HepG2 (cell line): ENCODE data around the gene FMNL2. TPM values are rescaled to one million over a fixed set of nuclear protein-coding genes. Genes with fewer than 3 reads are reported as not detected.

Experiments used
- ATAC-seq: fragments of 200-7000 bp; cut with Tn5 transposase; 3 replicates; pipeline ENCODE4 v1.9.1; 2020; ENCODE audit warnings: mild to moderate bottlenecking, moderate library complexity
- BruUV-seq: library from RNA; stranded (reverse); fragments of 400-500 nt; replicated peaks from 2 replicates; lab custom pipeline; 2021; lab: Mats Ljungman, UMichigan
- CTCF ChIA-PET: fragments of 300-600 bp; formaldehyde crosslinking; extraction: SDS; loops from one replicate; lab custom pipeline; 2021; ENCODE audit warnings: low total read pairs, inconsistent platforms, low intra/inter-chr PET ratio; lab: Yijun Ruan, JAX
- POLR2A ChIA-PET: fragments of 350-600 bp; sonication (Branson Sonifier 250); formaldehyde crosslinking; loops from one replicate; lab custom pipeline; 2020; ENCODE audit warnings: antibody characterized with exemption, inconsistent platforms; lab: Yijun Ruan, JAX
- DNase-seq: peaks from one replicate; pipeline ENCODE4 v3.0.0-alpha.2; 2015; ENCODE audit warnings: low spot score
- FAIRE-seq: peaks from 3 replicates; lab custom pipeline; 2011; peaks lifted over from hg19 to GRCh38; lab: Jason Lieb, UNC
- H2AFZ ChIP-seq: one replicate; pipeline ENCODE4 v1.6.1; 2011; ENCODE audit warnings: low read length, inconsistent platforms
- H3K27ac ChIP-seq: fragments of 300-600 bp; 3 replicates; pipeline ENCODE4 v1.8.0; 2011; ENCODE audit warnings: mixed run types, mild to moderate bottlenecking, mixed read lengths, low read length, inconsistent platforms; ENCODE audit not compliant: insufficient read depth; ENCODE audit errors: extremely low read length
- H3K27me3 ChIP-seq, 2 experiments: fragments of 200-600 bp in 1 of 2; 2 replicates in 1 of 2; 3 replicates in 1 of 2; pipeline versions ENCODE4 v1.6.0 to v1.8.0; 2011; ENCODE audit warnings: low read length in 2 of 2, mild to moderate bottlenecking in 2 of 2, moderate library complexity in 2 of 2, inconsistent platforms in 1 of 2; ENCODE audit not compliant: insufficient read depth in 2 of 2, control insufficient read depth in 1 of 2
- H3K36me3 ChIP-seq, 2 experiments: fragments of 200-600 bp in 1 of 2; replicated peaks in 1 of 2; 2 replicates in 1 of 2; 3 replicates in 1 of 2; pipeline versions ENCODE4 v1.5.1 to v1.8.0; 2011; ENCODE audit warnings: low read length in 2 of 2, inconsistent platforms in 1 of 2; ENCODE audit not compliant: insufficient read depth in 2 of 2, control insufficient read depth in 1 of 2
- H3K4me1 ChIP-seq: 2 replicates; pipeline ENCODE4 v1.5.1; 2012; ENCODE audit warnings: low read length, inconsistent platforms; ENCODE audit not compliant: insufficient read depth
- H3K4me2 ChIP-seq: 2 replicates; pipeline ENCODE4 v1.6.0; 2011; ENCODE audit warnings: low read depth, low read length, inconsistent platforms
- H3K4me3 ChIP-seq, 3 experiments: fragments of 200-600 bp in 1 of 3; sonication (generic), shearing (Covaris generic) in 1 of 3; replicated peaks in 1 of 3; 2 replicates each; pipeline ENCODE4 v1.5.1; 2011 to 2016; ENCODE audit warnings: low read length in 3 of 3, inconsistent platforms in 2 of 3, low read depth in 2 of 3, mild to moderate bottlenecking in 2 of 3, control low read depth in 1 of 3, mixed read lengths in 1 of 3; ENCODE audit not compliant: insufficient read depth in 1 of 3
- H3K79me2 ChIP-seq: one replicate; pipeline ENCODE4 v1.6.1; 2011; ENCODE audit warnings: low read length, inconsistent platforms; ENCODE audit not compliant: insufficient read depth
- H3K9ac ChIP-seq: 2 replicates; pipeline ENCODE4 v1.6.0; 2011; ENCODE audit warnings: mild to moderate bottlenecking, low read depth, low read length, inconsistent platforms; ENCODE audit not compliant: insufficient read depth
- H3K9me3 ChIP-seq: 2 replicates; pipeline ENCODE4 v1.5.1; 2012; ENCODE audit warnings: mild to moderate bottlenecking, low read length
- H4K20me1 ChIP-seq: 2 replicates; pipeline ENCODE4 v1.6.0; 2011; ENCODE audit warnings: inconsistent platforms, mild to moderate bottlenecking, low read length, moderate library complexity; ENCODE audit not compliant: insufficient read depth
- AHR ChIP-seq: IDR thresholded peaks from 2 replicates; pipeline ENCODE4 v1.6.1; 2018; ENCODE audit warnings: missing genetic modification reagents, missing compliant biosample characterization
- CBX1 ChIP-seq: IDR thresholded peaks from one replicate; pipeline ENCODE4 v1.6.1; 2016; ENCODE audit warnings: antibody characterized with exemption, low read depth
- CREM ChIP-seq, 2 experiments: sonication (generic) in 1 of 2; formaldehyde crosslinking in 1 of 2; IDR thresholded peaks; 2 replicates each; pipeline versions ENCODE4 v1.4.0 to v1.6.1; 2016 to 2020; ENCODE audit warnings: antibody characterized with exemption in 1 of 2, mild to moderate bottlenecking in 1 of 2, missing genetic modification reagents in 1 of 2
- DPF2 ChIP-seq: sonication (generic); formaldehyde crosslinking; IDR thresholded peaks from 2 replicates; pipeline ENCODE4 v1.4.0; 2020; ENCODE audit warnings: mild to moderate bottlenecking, low read depth, missing genetic modification reagents, borderline replicate concordance
- XBP1 ChIP-seq: sonication (generic); formaldehyde crosslinking; IDR thresholded peaks from 2 replicates; pipeline ENCODE4 v1.5.0; 2020; ENCODE audit warnings: missing genetic modification reagents
- ZNF10 ChIP-seq: sonication (generic); formaldehyde crosslinking; IDR thresholded peaks from 2 replicates; pipeline ENCODE4 v1.4.0; 2020; ENCODE audit warnings: mild to moderate bottlenecking, low read depth, missing genetic modification reagents, borderline replicate concordance
- ZNF629 ChIP-seq: sonication (generic); formaldehyde crosslinking; conservative IDR thresholded peaks from 2 replicates; pipeline ENCODE4 v1.5.0; 2020; ENCODE audit warnings: missing genetic modification reagents
- ZNF670 ChIP-seq: sonication (generic); formaldehyde crosslinking; IDR thresholded peaks from 2 replicates; pipeline ENCODE4 v1.8.0; 2022; ENCODE audit warnings: mild to moderate bottlenecking, missing genetic modification reagents, borderline replicate concordance
- ZNF740 ChIP-seq: sonication (generic); formaldehyde crosslinking; IDR thresholded peaks from 2 replicates; pipeline ENCODE4 v1.4.0; 2020; ENCODE audit warnings: missing genetic modification reagents
- WGBS: methylation state at CpG from one replicate; pipeline ENCODE4 v1.1.6; 2017; ENCODE audit warnings: low lambda C conversion rate; 5-methylcytosine and 5-hydroxymethylcytosine counted together
- in situ Hi-C: cut with HindIII; loops from 2 replicates; pipeline ENCODE4 v1.10.0; 2017; ENCODE audit warnings: low pct_unique_long_range_greater_than_20kb; ENCODE audit not compliant: extremely low pct_ligation_motif_present
- intact Hi-C: fragments of 100-400 bp; cut with micrococcal nuclease; formaldehyde crosslinking; loops from one replicate; pipeline ENCODE4 v1.10.0; 2022; ENCODE audit not compliant: unreplicated experiment
- polyA plus RNA-seq, 8 experiments: library from polyadenylated mRNA; depleted of rRNA in 3 of 8; stranded (reverse) in 7 of 8; unstranded in 1 of 8; fragments of >200 nt; fragmentation: Illumina TruSeq in 4 of 8; extraction: Trizol in 4 of 8; gene quantifications; 2 replicates each; pipeline versions ENCODE4 v1.2.1 to v1.2.3, GENCODE V29; 2011 to 2016; ENCODE audit warnings: low read depth in 4 of 8, missing spikeins in 1 of 8, mixed read lengths in 1 of 8; ENCODE audit not compliant: insufficient read depth in 1 of 8
- total RNA-seq, 5 experiments: library from RNA; depleted of rRNA; stranded (reverse); fragments of >200 nt; fragmentation: Illumina TruSeq; extraction: Trizol; gene quantifications; 2 replicates each; pipeline ENCODE4 v1.2.3, GENCODE V29; 2016; ENCODE audit warnings: low read depth in 1 of 5
- TF ChIP-seq, protein P1 (sequence below): sonication (generic); formaldehyde crosslinking; IDR thresholded peaks from 2 replicates; pipeline ENCODE4 v1.5.1; 2020; ENCODE audit warnings: mild to moderate bottlenecking, missing genetic modification reagents
- TF ChIP-seq, protein P2 (sequence below): sonication (generic); formaldehyde crosslinking; IDR thresholded peaks from 2 replicates; pipeline ENCODE4 v1.4.0; 2020; ENCODE audit warnings: missing genetic modification reagents
- TF ChIP-seq, protein P3 (sequence below): sonication (generic); formaldehyde crosslinking; IDR thresholded peaks from 2 replicates; pipeline ENCODE4 v1.5.0; 2020; ENCODE audit warnings: missing genetic modification reagents
- TF ChIP-seq, protein P4 (sequence below): sonication (generic); formaldehyde crosslinking; IDR thresholded peaks from 2 replicates; pipeline ENCODE4 v1.8.0; 2022; ENCODE audit warnings: low read depth, missing genetic modification reagents

The FMNL2 gene
- total and polyA plus RNA-seq, 2 of the 13 experiments (the other 11 are each of a cell fraction or from before 2014, with no cell fraction given) = 66.5 to 67.7 TPM

DNA sequence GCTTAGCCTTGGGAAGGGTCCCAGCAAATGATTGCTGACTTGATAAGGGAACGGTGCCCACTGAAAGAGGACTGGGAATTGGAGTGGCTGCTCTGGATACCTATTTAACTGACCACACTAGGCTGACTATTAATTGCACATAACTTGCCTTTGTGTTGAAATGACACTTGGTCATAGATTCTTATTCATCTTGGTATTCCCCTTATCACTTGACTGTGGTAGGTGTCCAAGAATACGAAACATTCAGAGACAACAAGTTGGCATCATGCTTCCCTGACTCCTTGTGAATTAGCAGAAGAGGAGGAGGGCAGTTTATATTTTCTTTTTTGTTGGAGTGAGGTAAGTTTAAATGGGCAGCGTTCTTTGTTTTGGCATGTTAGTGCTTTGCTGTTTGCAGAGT, 13.4 kb downstream of the FMNL2 start (continued):
- TF ChIP-seq, protein P1, sequence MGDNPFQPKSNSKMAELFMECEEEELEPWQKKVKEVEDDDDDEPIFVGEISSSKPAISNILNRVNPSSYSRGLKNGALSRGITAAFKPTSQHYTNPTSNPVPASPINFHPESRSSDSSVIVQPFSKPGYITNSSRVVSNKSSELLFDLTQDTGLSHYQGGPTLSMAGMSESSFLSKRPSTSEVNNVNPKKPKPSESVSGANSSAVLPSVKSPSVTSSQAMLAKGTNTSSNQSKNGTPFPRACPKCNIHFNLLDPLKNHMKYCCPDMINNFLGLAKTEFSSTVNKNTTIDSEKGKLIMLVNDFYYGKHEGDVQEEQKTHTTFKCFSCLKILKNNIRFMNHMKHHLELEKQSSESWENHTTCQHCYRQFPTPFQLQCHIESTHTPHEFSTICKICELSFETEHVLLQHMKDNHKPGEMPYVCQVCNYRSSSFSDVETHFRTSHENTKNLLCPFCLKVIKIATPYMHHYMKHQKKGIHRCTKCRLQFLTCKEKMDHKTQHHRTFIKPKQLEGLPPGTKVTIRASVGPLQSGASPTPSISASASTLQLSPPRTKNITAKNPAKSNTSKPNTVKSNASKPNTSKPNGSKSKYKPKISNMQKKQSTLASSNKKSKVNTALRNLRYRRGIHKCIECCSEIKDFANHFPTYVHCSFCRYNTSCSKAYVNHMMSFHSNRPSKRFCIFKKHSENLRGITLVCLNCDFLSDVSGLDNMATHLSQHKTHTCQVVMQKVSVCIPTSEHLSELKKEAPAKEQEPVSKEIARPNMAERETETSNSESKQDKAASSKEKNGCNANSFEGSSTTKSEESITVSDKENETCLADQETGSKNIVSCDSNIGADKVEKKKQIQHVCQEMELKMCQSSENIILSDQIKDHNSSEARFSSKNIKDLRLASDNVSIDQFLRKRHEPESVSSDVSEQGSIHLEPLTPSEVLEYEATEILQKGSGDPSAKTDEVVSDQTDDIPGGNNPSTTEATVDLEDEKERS (CRISPR knock-in tag) = no peak
- TF ChIP-seq CREM (IDR thresholded peaks at IDR 0.05) = no peak
- no peak for TF ChIP-seq CREM (CRISPR knock-in tag; IDR thresholded peaks at IDR 0.05)
- TF ChIP-seq, protein P2, sequence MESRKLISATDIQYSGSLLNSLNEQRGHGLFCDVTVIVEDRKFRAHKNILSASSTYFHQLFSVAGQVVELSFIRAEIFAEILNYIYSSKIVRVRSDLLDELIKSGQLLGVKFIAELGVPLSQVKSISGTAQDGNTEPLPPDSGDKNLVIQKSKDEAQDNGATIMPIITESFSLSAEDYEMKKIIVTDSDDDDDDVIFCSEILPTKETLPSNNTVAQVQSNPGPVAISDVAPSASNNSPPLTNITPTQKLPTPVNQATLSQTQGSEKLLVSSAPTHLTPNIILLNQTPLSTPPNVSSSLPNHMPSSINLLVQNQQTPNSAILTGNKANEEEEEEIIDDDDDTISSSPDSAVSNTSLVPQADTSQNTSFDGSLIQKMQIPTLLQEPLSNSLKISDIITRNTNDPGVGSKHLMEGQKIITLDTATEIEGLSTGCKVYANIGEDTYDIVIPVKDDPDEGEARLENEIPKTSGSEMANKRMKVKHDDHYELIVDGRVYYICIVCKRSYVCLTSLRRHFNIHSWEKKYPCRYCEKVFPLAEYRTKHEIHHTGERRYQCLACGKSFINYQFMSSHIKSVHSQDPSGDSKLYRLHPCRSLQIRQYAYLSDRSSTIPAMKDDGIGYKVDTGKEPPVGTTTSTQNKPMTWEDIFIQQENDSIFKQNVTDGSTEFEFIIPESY (CRISPR knock-in tag) = no peak
- TF ChIP-seq ZNF740 (CRISPR knock-in tag) = no peak
- TF ChIP-seq AHR (CRISPR knock-in tag) = no peak
- TF ChIP-seq CBX1 = no peak

- ATAC-seq = no peak
- Histone ChIP-seq H3K27me3 (no peaks in the 10 kb centered on the region), H3K4me2 (peak overlapping the region; percentile 92), H3K79me2 (peaks cover 92% of the 10 kb centered on the region), H4K20me1 (0 out of 2 replicates have a peak, but pooled peaks cover 3% of the 10 kb centered on the region), H3K9ac (peak overlapping the region; percentile 68), H3K9me3 (no peaks in the 10 kb centered on the region), H2AFZ (no peak overlapping the region), H3K27ac (peak overlapping the region; percentile 88), H3K36me3 (peaks cover 5 to 25% of the 10 kb centered on the region in 2 experiments; a peak in 3 of 5 replicates), H3K4me3 (peak overlapping the region in 2 of 3 experiments; percentile 29 to 54; a peak in 1 of 6 replicates), H3K4me1 (peaks cover 91% of the 10 kb centered on the region)
- intact Hi-C loops = no loop called here
- in situ Hi-C loops = no loop called here
- no TSS peak for BruUV-seq
- 88% methylated on average over 1 of the region's 1 CpG for WGBS
- no peak for DNase-seq
- CTCF ChIA-PET = no interaction called here
- FAIRE-seq = no peak
- POLR2A ChIA-PET = interaction anchor here (1.8 kb wide), 1 partner anchor 13 kb away, joined by 8 read pairs; no protein-coding TSS in a partner anchor
- no peak for TF ChIP-seq ZNF10 (CRISPR knock-in tag)
- TF ChIP-seq, protein P3, sequence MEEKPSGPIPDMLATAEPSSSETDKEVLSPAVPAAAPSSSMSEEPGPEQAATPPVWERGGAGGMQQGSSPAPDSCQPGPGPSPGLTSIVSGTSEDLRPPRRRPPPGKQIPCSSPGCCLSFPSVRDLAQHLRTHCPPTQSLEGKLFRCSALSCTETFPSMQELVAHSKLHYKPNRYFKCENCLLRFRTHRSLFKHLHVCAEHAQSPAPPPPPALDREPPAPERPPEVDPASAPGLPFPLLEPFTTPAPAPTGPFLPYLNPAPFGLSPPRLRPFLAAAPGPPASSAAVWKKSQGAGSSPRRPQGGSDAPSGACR (CRISPR knock-in tag) = no peak
- TF ChIP-seq DPF2 (CRISPR knock-in tag) = no peak
- TF ChIP-seq, protein P4, sequence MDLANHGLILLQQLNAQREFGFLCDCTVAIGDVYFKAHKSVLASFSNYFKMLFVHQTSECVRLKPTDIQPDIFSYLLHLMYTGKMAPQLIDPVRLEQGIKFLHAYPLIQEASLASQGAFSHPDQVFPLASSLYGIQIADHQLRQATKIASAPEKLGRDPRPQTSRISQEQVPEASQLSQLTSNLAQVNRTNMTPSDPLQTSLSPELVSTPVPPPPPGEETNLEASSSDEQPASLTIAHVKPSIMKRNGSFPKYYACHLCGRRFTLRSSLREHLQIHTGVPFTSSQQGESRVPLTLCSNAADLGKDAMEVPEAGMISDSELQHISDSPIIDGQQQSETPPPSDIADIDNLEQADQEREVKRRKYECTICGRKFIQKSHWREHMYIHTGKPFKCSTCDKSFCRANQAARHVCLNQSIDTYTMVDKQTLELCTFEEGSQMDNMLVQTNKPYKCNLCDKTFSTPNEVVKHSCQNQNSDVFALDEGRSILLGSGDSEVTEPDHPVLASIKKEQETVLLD (CRISPR knock-in tag) = peak; percentile 47; the same call in 1 of the 2 replicates
- no peak for TF ChIP-seq XBP1 (CRISPR knock-in tag)
- no peak for TF ChIP-seq ZNF629 (CRISPR knock-in tag)
- TF ChIP-seq ZNF670 = 0 out of 2 replicates have a peak, but pooled peaks have one; percentile 22
These were observed 14.4 kb downstream of the FMNL2 start for GRCh38 chr2:152349416-152349815.
